OCI-LY7 (cell line): ENCODE results near the gene PSMC4. TPM values are rescaled to one million over a fixed set of nuclear protein-coding genes. Genes with fewer than 3 reads are reported as not detected.

Source experiments
- BruUV-seq: library from RNA; stranded (reverse); fragments of 400-500 nt; replicated peaks from 2 replicates; lab custom pipeline; 2021; lab: Mats Ljungman, UMichigan
- CTCF ChIA-PET: fragments of 300-600 bp; sonication (Branson Sonifier 250); formaldehyde crosslinking; loops from one replicate; lab custom pipeline; 2022; ENCODE audit warnings: antibody characterized with exemption; ENCODE audit not compliant: unreplicated experiment; lab: Charles Lee
- POLR2A ChIA-PET: fragments of 300-600 bp; sonication (Branson Sonifier 250); formaldehyde crosslinking; loops from one replicate; lab custom pipeline; 2022; ENCODE audit warnings: antibody characterized with exemption; lab: Charles Lee
- DNase-seq: peaks from one replicate; pipeline ENCODE4 v3.0.0-alpha.2; 2015; ENCODE audit warnings: low spot score
- H2AFZ ChIP-seq: fragments of 200-600 bp; sonication (generic), shearing (Covaris generic); 2 replicates; pipeline ENCODE4 v1.6.1; 2014; ENCODE audit warnings: mild to moderate bottlenecking, antibody characterized with exemption, low read length, moderate library complexity
- H3K27ac ChIP-seq: fragments of 200-600 bp; sonication (generic); 2 replicates; pipeline ENCODE4 v1.5.1; 2014; ENCODE audit warnings: mixed run types, low read depth, mild to moderate bottlenecking, moderate library complexity, low read length, inconsistent platforms; ENCODE audit not compliant: poor library complexity, severe bottlenecking
- H3K36me3 ChIP-seq: fragments of 200-600 bp; sonication (generic); 2 replicates; pipeline ENCODE4 v1.6.1; 2014; ENCODE audit warnings: mild to moderate bottlenecking, antibody characterized with exemption, low read length, moderate library complexity, mixed read lengths; ENCODE audit not compliant: insufficient read depth
- H3K4me1 ChIP-seq: fragments of 200-600 bp; sonication (generic); 2 replicates; pipeline ENCODE4 v1.5.1; 2014; ENCODE audit warnings: mild to moderate bottlenecking, low read length; ENCODE audit not compliant: insufficient read depth, poor library complexity, severe bottlenecking
- H3K4me2 ChIP-seq: fragments of 200-600 bp; sonication (generic); 2 replicates; pipeline ENCODE4 v1.6.1; 2014; ENCODE audit warnings: mild to moderate bottlenecking, low read length
- H3K4me3 ChIP-seq: fragments of 200-600 bp; sonication (generic); 2 replicates; pipeline ENCODE4 v1.5.1; 2014; ENCODE audit warnings: mild to moderate bottlenecking, low read depth, low read length; ENCODE audit not compliant: poor library complexity, severe bottlenecking
- H3K79me2 ChIP-seq: fragments of 200-600 bp; sonication (generic); 2 replicates; pipeline ENCODE4 v1.6.1; 2016; ENCODE audit warnings: low read depth, mild to moderate bottlenecking, low read length, moderate library complexity, mixed read lengths; ENCODE audit not compliant: insufficient read depth
- H3K9me2 ChIP-seq: fragments of 200-600 bp; sonication (generic); 2 replicates; pipeline ENCODE4 v1.6.1; 2016; ENCODE audit warnings: mild to moderate bottlenecking, low read length, mixed read lengths; ENCODE audit not compliant: insufficient read depth
- H3K9me3 ChIP-seq: fragments of 200-600 bp; sonication (generic); 2 replicates; pipeline ENCODE4 v1.6.1; 2014; ENCODE audit warnings: mild to moderate bottlenecking, mixed run types, low read length, mixed read lengths
- H4K20me1 ChIP-seq: fragments of 200-600 bp; sonication (generic); 2 replicates; pipeline ENCODE4 v1.6.1; 2014; ENCODE audit warnings: mild to moderate bottlenecking, antibody characterized with exemption, low read length, moderate library complexity, mixed read lengths; ENCODE audit not compliant: insufficient read depth
- CTCF ChIP-seq: fragments of 200-600 bp; sonication (generic); conservative IDR thresholded peaks from 2 replicates; pipeline ENCODE4 v1.5.1; 2014; ENCODE audit warnings: mild to moderate bottlenecking, antibody characterized with exemption, low read length, moderate library complexity, mixed read lengths
- EZH2phosphoT487 ChIP-seq: fragments of 200-600 bp; sonication (generic); IDR thresholded peaks from 2 replicates; pipeline ENCODE4 v1.6.1; 2018; ENCODE audit warnings: low read depth, borderline replicate concordance, mild to moderate bottlenecking, mixed run types, antibody characterized with exemption, low read length, moderate library complexity, mixed read lengths
- intact Hi-C: fragments of 100-400 bp; cut with micrococcal nuclease; formaldehyde crosslinking; loops from one replicate; pipeline ENCODE4 v1.10.0; 2022; ENCODE audit not compliant: unreplicated experiment
- total RNA-seq, 2 experiments: library from RNA; depleted of rRNA in 1 of 2; stranded (reverse); fragments of >200 nt in 1 of 2; shearing (Covaris generic) in 1 of 2; gene quantifications; 2 replicates each; pipeline ENCODE4 v1.2.3, GENCODE V29; 2014 to 2022

The PSMC4 gene
- total RNA-seq, 2 experiments from 2014 or later: 78.0 to 82.3 TPM

- peaks cover 48% of the 10 kb centered on the region for H3K4me1 ChIP-seq
- no peaks in the 10 kb centered on the region; the same call in 1 of the 2 replicates for H3K36me3 ChIP-seq
- no peaks in the 10 kb centered on the region for H3K9me2 ChIP-seq
- peak overlapping the region; percentile 94 for H3K4me2 ChIP-seq
- peaks cover 20% of the 10 kb centered on the region; the same call in 1 of the 2 replicates for H3K9me3 ChIP-seq
- TF ChIP-seq EZH2phosphoT487 (no peak), CTCF (no peak)
- peak overlapping the region; percentile 92 for H3K27ac ChIP-seq
- peak overlapping the region; percentile 60 for H3K4me3 ChIP-seq
- peak; percentile 81 for DNase-seq
- H4K20me1 ChIP-seq: no peaks in the 10 kb centered on the region
- BruUV-seq: no TSS peak
- peak overlapping the region; percentile 52; the same call in 1 of the 2 replicates for H2AFZ ChIP-seq
- intact Hi-C loops: loop anchor here (1.0 to 2.0 kb wide), 2 partner anchors 17 to 29 kb away; no protein-coding TSS in a partner anchor
- H3K79me2 ChIP-seq: no peaks in the 10 kb centered on the region
- ChIA-PET CTCF (interaction anchor here (1.2 kb wide), 1 partner anchor 28 kb away, joined by 4 read pairs; no protein-coding TSS in a partner anchor), POLR2A (interaction anchor here (0.6 to 2.7 kb wide), 7 partner anchors 10 to 1083 kb away, joined by 3 to 19 read pairs (median 4); partner anchors contain the start of gene PSMC4)
Observed at GRCh38 chr19:39941615-39942365, 29.2 kb upstream of the PSMC4 start.

- peaks cover 20% of the 10 kb centered on the region; the same call in 1 of the 2 replicates for H3K9me3 ChIP-seq
- no peaks in the 10 kb centered on the region for H3K79me2 ChIP-seq
- ChIA-PET POLR2A (interaction anchor here (0.6 to 2.7 kb wide), 6 partner anchors 9 to 835 kb away, joined by 3 to 19 read pairs (median 4); partner anchors contain the start of gene PSMC4), CTCF (interaction anchor here (0.6 to 1.2 kb wide), 2 partner anchors 28 to 79 kb away, joined by 3 to 4 read pairs; no protein-coding TSS in a partner anchor)
- peak overlapping the region; percentile 52; the same call in 1 of the 2 replicates for H2AFZ ChIP-seq
- H3K9me2 ChIP-seq: no peaks in the 10 kb centered on the region
- no peak for TF ChIP-seq EZH2phosphoT487
- TF ChIP-seq CTCF: no peak
- peak overlapping the region; percentile 94 for H3K4me2 ChIP-seq
- no peaks in the 10 kb centered on the region for H4K20me1 ChIP-seq
- H3K4me1 ChIP-seq: peaks cover 45% of the 10 kb centered on the region
- intact Hi-C loops: no loop called here
- H3K27ac ChIP-seq: peak overlapping the region; percentile 92
- peak overlapping the region; percentile 60 for H3K4me3 ChIP-seq
- no peak for DNase-seq
- BruUV-seq: no TSS peak
- no peaks in the 10 kb centered on the region; the same call in 1 of the 2 replicates for H3K36me3 ChIP-seq
Observed at GRCh38 chr19:39942366-39942730, 28.6 kb upstream of the PSMC4 start.
